ENCODE data around the gene FAF1.

GRCh38 chr1:50739125-50739524, 220.9 kb downstream of the FAF1 start:
- TF ChIP-seq CTCF (IDR thresholded peaks at IDR 0.05) = no peak
- TF ChIP-seq POLR2A (IDR thresholded peaks at IDR 0.05) = no peak
- TF ChIP-seq EP300 (IDR thresholded peaks at IDR 0.05) = no peak

Measured in ovary (tissue), 3 donors.